Endothelial cell of hepatic sinusoid (primary cell): ENCODE results near the gene DTX1.

ENCODE experiments used
- in situ Hi-C: cut with HindIII; loops from 2 replicates; pipeline ENCODE4 v1.10.0; 2017; ENCODE audit warnings: low sequenced_read_pairs

The DTX1 gene

GRCh38 chr12:113092607-113093408 lies 36.3 kb downstream of the DTX1 start:
- in situ Hi-C loops, result loop anchor here (5.0 kb wide), 3 partner anchors 39 to 96 kb away; no protein-coding TSS in a partner anchor

- in situ Hi-C loops, result loop anchor here (5.0 kb wide), 3 partner anchors 39 to 96 kb away; no protein-coding TSS in a partner anchor
These were observed 37.0 kb downstream of the DTX1 start for GRCh38 chr12:113093409-113094101.

GRCh38 chr12:113094738-113095137 lies 38.2 kb downstream of the DTX1 start:
- in situ Hi-C loops, result loop anchor here (5.0 kb wide), 3 partner anchors 38 to 97 kb away; no protein-coding TSS in a partner anchor

- in situ Hi-C loops, result no loop called here
These were observed 38.9 kb downstream of the DTX1 start for GRCh38 chr12:113095405-113095804.

- in situ Hi-C loops, result no loop called here
These were observed 40.3 kb downstream of the DTX1 start for GRCh38 chr12:113096675-113097461.

GRCh38 chr12:113097716-113098440 lies 41.3 kb downstream of the DTX1 start:
- in situ Hi-C loops, result no loop called here

GRCh38 chr12:113098441-113099028 lies 42.0 kb downstream of the DTX1 start:
- in situ Hi-C loops, result no loop called here

- in situ Hi-C loops, result no loop called here
These were observed 42.8 kb downstream of the DTX1 start for GRCh38 chr12:113099364-113099763.

GRCh38 chr12:113099764-113100163 lies 43.2 kb downstream of the DTX1 start:
- in situ Hi-C loops, result no loop called here

GRCh38 chr12:113101751-113102150 lies 45.2 kb downstream of the DTX1 start:
- in situ Hi-C loops, result no loop called here

- in situ Hi-C loops, result no loop called here
These were observed 46.3 kb downstream of the DTX1 start for GRCh38 chr12:113102811-113103210.

- in situ Hi-C loops, result no loop called here
These were observed 47.4 kb downstream of the DTX1 start for GRCh38 chr12:113103756-113104450.

- in situ Hi-C loops, result no loop called here
These were observed 48.5 kb downstream of the DTX1 start for GRCh38 chr12:113104953-113105510.

GRCh38 chr12:113105606-113106271 lies 49.2 kb downstream of the DTX1 start:
- in situ Hi-C loops, result no loop called here

- in situ Hi-C loops, result no loop called here
These were observed 49.8 kb downstream of the DTX1 start for GRCh38 chr12:113106361-113106760.

- in situ Hi-C loops, result no loop called here
These were observed 51.8 kb downstream of the DTX1 start for GRCh38 chr12:113108308-113108707.

GRCh38 chr12:113109360-113109759 lies 52.8 kb downstream of the DTX1 start:
- in situ Hi-C loops, result no loop called here

GRCh38 chr12:113109872-113110599 lies 53.5 kb downstream of the DTX1 start:
- in situ Hi-C loops, result no loop called here
